HCT116 (cell line): ENCODE measurements around the gene PPP1R3E. TPM values are rescaled to one million over a fixed set of nuclear protein-coding genes. Genes with fewer than 3 reads are reported as not detected.

Experiments
- ATAC-seq: fragments of 200-7000 bp; cut with Tn5 transposase; 2 replicates; pipeline ENCODE4 v1.9.1; 2020; ENCODE audit warnings: mild to moderate bottlenecking, moderate library complexity
- Bru-seq: library from RNA; stranded (reverse); fragments of 400-500 nt; gene quantifications from one replicate; lab custom pipeline; 2021; lab: Mats Ljungman, UMichigan
- BruChase-seq, 2 experiments: library from RNA; stranded (reverse); fragments of 400-500 nt; gene quantifications; one replicate each; lab custom pipeline; 2021; lab: Mats Ljungman, UMichigan
- BruUV-seq: library from RNA; stranded (reverse); fragments of 400-500 nt; replicated peaks from 2 replicates; lab custom pipeline; 2021; lab: Mats Ljungman, UMichigan
- CTCF ChIA-PET: fragments of 300-600 bp; sonication (Branson Sonifier 250); formaldehyde crosslinking; loops from one replicate; lab custom pipeline; 2021; ENCODE audit warnings: antibody characterized with exemption; lab: Charles Lee
- POLR2A ChIA-PET: fragments of 300-600, 350-600 bp; sonication (Branson Sonifier 250); formaldehyde crosslinking; loops from one replicate; lab custom pipeline; 2021; ENCODE audit warnings: antibody characterized with exemption; lab: Charles Lee
- RAD21 ChIA-PET, 2 experiments: fragments of 300-600 bp; sonication (Branson Sonifier 250); formaldehyde crosslinking; loops; one replicate each; lab custom pipeline; 2023; ENCODE audit warnings: low total read pairs in 2 of 2; ENCODE audit not compliant: uncharacterized antibody in 2 of 2, unreplicated experiment in 2 of 2, low non-redundant PET in 1 of 2; lab: Charles Lee
- DNase-seq: peaks from one replicate; pipeline ENCODE4 v3.0.0-alpha.2; 2010; ENCODE audit warnings: low read depth, low spot score
- H2AFZ ChIP-seq: fragments of 200-600 bp; shearing (Covaris generic), sonication (generic); 2 replicates; pipeline ENCODE4 v1.6.1; 2017; ENCODE audit warnings: low read depth, mixed run types, mixed read lengths, antibody characterized with exemption, low read length; ENCODE audit not compliant: poor library complexity, severe bottlenecking
- H3K27ac ChIP-seq: 2 replicates; pipeline ENCODE4 v1.5.1; 2012; ENCODE audit warnings: low read depth, low read length
- H3K27me3 ChIP-seq: fragments of 200-600 bp; sonication (generic); 2 replicates; pipeline ENCODE4 v1.6.1; 2016; ENCODE audit warnings: mixed run types, low read length, mixed read lengths; ENCODE audit not compliant: insufficient read depth
- H3K36me3 ChIP-seq, 2 experiments: fragments of 200-500 bp in 1 of 2; fragments of 200-600 bp in 1 of 2; sonication (Bioruptor generic) in 1 of 2; sonication (generic) in 1 of 2; 2 replicates each; pipeline versions ENCODE4 v1.5.1 to v1.6.1; 2014 to 2016; ENCODE audit warnings: low read length in 2 of 2, inconsistent platforms in 1 of 2, mixed read lengths in 1 of 2, mixed run types in 1 of 2; ENCODE audit not compliant: insufficient read depth in 2 of 2, control insufficient read depth in 1 of 2
- H3K4me1 ChIP-seq, 2 experiments: fragments of 200-600 bp in 1 of 2; sonication (generic) in 1 of 2; 2 replicates each; pipeline versions ENCODE4 v1.5.1 to v1.6.1; 2012 to 2017; ENCODE audit warnings: low read length in 2 of 2, inconsistent platforms in 1 of 2, mild to moderate bottlenecking in 1 of 2, mixed read lengths in 1 of 2, mixed run types in 1 of 2, moderate library complexity in 1 of 2; ENCODE audit not compliant: insufficient read depth in 2 of 2, control insufficient read depth in 1 of 2
- H3K4me2 ChIP-seq: fragments of 200-600 bp; sonication (generic); 2 replicates; pipeline ENCODE4 v1.6.1; 2017; ENCODE audit warnings: mixed run types, low read length, mixed read lengths
- H3K4me3 ChIP-seq, 2 experiments: fragments of 200-600 bp in 1 of 2; sonication (generic) in 1 of 2; replicated peaks in 1 of 2; 2 replicates each; pipeline ENCODE4 v1.5.1; 2011 to 2016; ENCODE audit warnings: low read length in 2 of 2, control low read depth in 1 of 2, low read depth in 1 of 2, mild to moderate bottlenecking in 1 of 2, mixed read lengths in 1 of 2, mixed run types in 1 of 2
- H3K79me2 ChIP-seq: fragments of 200-600 bp; sonication (generic); 2 replicates; pipeline ENCODE4 v1.6.1; 2017; ENCODE audit warnings: mild to moderate bottlenecking, mixed run types, low read length, moderate library complexity, mixed read lengths; ENCODE audit not compliant: insufficient read depth
- H3K9ac ChIP-seq: fragments of 200-600 bp; sonication (generic); 2 replicates; pipeline ENCODE4 v1.6.1; 2016; ENCODE audit warnings: low read length, mixed read lengths
- H3K9me2 ChIP-seq: fragments of 200-600 bp; sonication (generic), shearing (Covaris generic); 2 replicates; pipeline ENCODE4 v1.6.1; 2017; ENCODE audit warnings: mixed run types, mild to moderate bottlenecking, moderate library complexity; ENCODE audit not compliant: insufficient read depth
- H3K9me3 ChIP-seq, 2 experiments: fragments of 200-500 bp in 1 of 2; fragments of 200-600 bp in 1 of 2; sonication (Bioruptor generic) in 1 of 2; sonication (generic) in 1 of 2; 2 replicates each; pipeline ENCODE4 v1.6.1; 2014 to 2017; ENCODE audit warnings: low read length in 2 of 2, mixed read lengths in 2 of 2, inconsistent platforms in 1 of 2, low read depth in 1 of 2, mild to moderate bottlenecking in 1 of 2, mixed run types in 1 of 2, moderate library complexity in 1 of 2; ENCODE audit not compliant: control insufficient read depth in 1 of 2, insufficient read depth in 1 of 2
- H4K20me1 ChIP-seq: fragments of 200-600 bp; sonication (generic), shearing (Covaris generic); 2 replicates; pipeline ENCODE4 v1.6.1; 2017; ENCODE audit warnings: mixed run types, mild to moderate bottlenecking, moderate library complexity; ENCODE audit not compliant: insufficient read depth
- FOSL1 ChIP-seq: IDR thresholded peaks from 2 replicates; pipeline ENCODE4 v1.6.1; 2012; ENCODE audit warnings: low read depth
- ZFX ChIP-seq: fragments of 450-650 bp; IDR thresholded peaks from 2 replicates; pipeline ENCODE4 v1.6.1; 2017
- intact Hi-C: fragments of 100-400 bp; cut with micrococcal nuclease; formaldehyde crosslinking; loops from 2 replicates; pipeline ENCODE4 v1.10.0; 2022
- long read RNA-seq: library from polyadenylated mRNA; unstranded; transcript quantifications from one replicate; pipeline ENCODE4 v2.0.0, GENCODE V29; 2021; ENCODE audit not compliant: unreplicated experiment
- polyA plus RNA-seq: library from polyadenylated mRNA; unstranded; fragments of >200 nt; gene quantifications from 2 replicates; pipeline ENCODE4 v1.2.1, GENCODE V29; 2012; ENCODE audit warnings: missing spikeins
- total RNA-seq: library from RNA; stranded (reverse); gene quantifications from one replicate; pipeline ENCODE4 v1.2.1, GENCODE V29; 2021; ENCODE audit not compliant: unreplicated experiment

PPP1R3E gene, protein sequence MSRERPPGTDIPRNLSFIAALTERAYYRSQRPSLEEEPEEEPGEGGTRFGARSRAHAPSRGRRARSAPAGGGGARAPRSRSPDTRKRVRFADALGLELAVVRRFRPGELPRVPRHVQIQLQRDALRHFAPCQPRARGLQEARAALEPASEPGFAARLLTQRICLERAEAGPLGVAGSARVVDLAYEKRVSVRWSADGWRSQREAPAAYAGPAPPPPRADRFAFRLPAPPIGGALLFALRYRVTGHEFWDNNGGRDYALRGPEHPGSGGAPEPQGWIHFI
- total RNA-seq (5.6 TPM), Bru-seq, nascent RNA (percentile 70 among the genes with signal in this experiment), BruChase-seq, experiment 1, labeled RNA remaining after a 6-hour chase (percentile 62 among the genes with signal in this experiment), BruChase-seq, experiment 2, labeled RNA remaining after a 2-hour chase (percentile 60 among the genes with signal in this experiment)
- 2.6 and 4.2 TPM in 2 replicates for polyA plus RNA-seq
- long read RNA-seq, partial matches to known transcripts = 1 of 5 reads
- long read RNA-seq, other reads (novel, unspliced or antisense) = 4 of 5 reads

DNA sequence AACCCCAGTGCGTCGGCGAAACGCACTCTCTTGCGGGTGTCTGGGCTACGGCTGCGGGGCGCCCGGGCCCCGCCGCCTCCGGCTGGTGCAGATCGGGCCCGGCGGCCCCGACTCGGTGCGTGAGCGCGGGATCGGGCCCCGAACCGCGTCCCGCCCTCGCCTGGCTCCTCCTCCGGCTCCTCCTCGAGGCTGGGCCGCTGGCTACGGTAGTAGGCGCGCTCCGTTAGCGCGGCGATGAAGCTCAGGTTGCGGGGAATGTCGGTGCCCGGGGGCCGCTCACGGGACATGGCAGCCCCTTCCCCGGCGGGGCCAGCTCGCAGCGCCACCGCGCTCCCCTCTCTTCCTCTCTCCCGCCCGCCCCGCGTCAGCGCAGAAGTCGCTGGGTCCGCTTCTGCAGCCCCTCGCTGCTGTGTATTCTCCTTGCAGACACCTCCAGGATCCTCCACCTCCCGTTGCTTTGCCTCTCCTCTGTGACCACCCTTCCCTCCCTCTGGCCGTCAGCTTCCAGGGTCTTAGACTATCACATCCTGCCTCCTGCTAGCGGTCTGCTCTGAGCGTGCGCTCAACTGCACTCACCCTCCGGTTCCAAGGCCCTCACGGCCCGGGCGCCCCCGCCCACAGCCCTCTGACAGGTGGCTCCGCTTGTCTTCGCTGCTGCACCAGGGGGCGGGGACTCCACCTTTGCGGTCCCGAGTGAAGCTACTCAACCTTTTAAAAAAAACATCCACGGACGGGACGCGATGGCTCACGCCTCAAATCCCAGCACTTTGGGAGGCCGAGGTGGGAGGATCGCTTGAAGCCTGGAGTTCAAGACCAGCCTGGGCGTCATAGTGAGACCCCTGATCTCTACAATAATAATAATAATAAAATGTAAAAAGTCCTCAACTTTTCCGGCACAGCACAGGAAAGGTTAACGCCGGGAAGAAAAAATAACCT, at the start of gene PPP1R3E:
TSS of gene PPP1R3E (minus strand) at position 570 of the 936 bp plus-strand sequence. CDS start at position 287, 283 bp downstream.
- RAD21 ChIA-PET = no interaction called here
- ATAC-seq = peak; percentile 46
- TF ChIP-seq FOSL1 (no peak), ZFX (peak; percentile 84; the same call in 1 of the 2 replicates)
- TF ChIP-seq, all 23 proteins: peak for 1
- H3K36me3 ChIP-seq = peaks cover 0 to 2% of the 10 kb centered on the region in 2 experiments; a peak in 1 of 4 replicates
- no TSS peak for BruUV-seq
- no peak for DNase-seq
- no peaks in the 10 kb centered on the region for H3K27me3 ChIP-seq
- intact Hi-C loops = loop anchor here (10.0 kb wide), 1 partner anchor 318 kb away; the partner anchor contains the start of gene AJUBA
- peaks cover 20 to 45% of the 10 kb centered on the region in 2 experiments for H3K4me1 ChIP-seq
- H3K27ac ChIP-seq = peak within 1 kb of the TSS; percentile 96
- no peaks in the 10 kb centered on the region for H3K9me3 ChIP-seq
- peak within 1 kb of the TSS; percentile 97 for H3K4me2 ChIP-seq
- H3K4me3 ChIP-seq = peak within 1 kb of the TSS; percentile 54 to 59
- CTCF ChIA-PET = interaction anchor here (1.0 to 4.8 kb wide), 6 partner anchors 10 to 208 kb away, joined by 3 to 27 read pairs (median 5); partner anchors contain the start of genes ACIN1, C14orf119 and HOMEZ
- no peaks in the 10 kb centered on the region for H3K9me2 ChIP-seq
- H3K9ac ChIP-seq = peak within 1 kb of the TSS; percentile 82
- H4K20me1 ChIP-seq = no peaks in the 10 kb centered on the region
- POLR2A ChIA-PET = interaction anchor here (1.1 to 2.0 kb wide), 3 partner anchors 13 to 19 kb away, joined by 4 to 13 read pairs (median 6); partner anchors contain the start of gene PABPN1
- H2AFZ ChIP-seq = no peak within 1 kb of the TSS
- peaks cover 10% of the 10 kb centered on the region for H3K79me2 ChIP-seq
